HG02840 (cell line): ENCODE data around the gene NAV2.

Experiments
- ATAC-seq: cut with Tn5 transposase; IDR thresholded peaks from one replicate; pipeline ENCODE4 v1.9.1; 2021; ENCODE audit warnings: mild to moderate bottlenecking, moderate library complexity, moderate number of reproducible peaks; ENCODE audit not compliant: unreplicated experiment, low FRiP score

Gene NAV2

DNA sequence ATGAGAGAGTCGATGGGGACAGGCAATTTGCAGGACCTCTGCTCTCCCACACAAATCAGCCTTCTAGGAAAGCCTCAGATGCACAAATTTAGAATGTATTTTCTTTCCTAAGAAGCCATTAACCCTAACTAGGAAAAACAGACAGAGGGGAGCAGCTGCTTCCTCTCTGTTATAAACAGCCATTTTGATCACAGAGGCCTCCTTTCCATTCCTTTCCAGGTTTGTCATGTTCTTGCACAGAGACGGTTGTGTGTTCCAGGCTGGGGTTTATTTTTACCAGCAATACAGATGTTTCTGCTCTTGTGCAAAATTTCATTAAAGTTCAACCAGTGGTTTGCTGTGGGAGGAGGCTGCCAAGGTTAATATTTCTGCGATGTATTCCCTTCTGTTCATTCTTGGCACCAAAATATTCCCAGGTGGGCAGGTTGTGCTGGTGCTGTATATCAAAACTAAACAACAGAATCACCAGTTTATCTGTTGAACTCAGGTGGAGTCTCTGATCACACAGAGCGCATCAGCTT is 90.2 kb downstream of the NAV2 start:
- ATAC-seq: no peak

DNA sequence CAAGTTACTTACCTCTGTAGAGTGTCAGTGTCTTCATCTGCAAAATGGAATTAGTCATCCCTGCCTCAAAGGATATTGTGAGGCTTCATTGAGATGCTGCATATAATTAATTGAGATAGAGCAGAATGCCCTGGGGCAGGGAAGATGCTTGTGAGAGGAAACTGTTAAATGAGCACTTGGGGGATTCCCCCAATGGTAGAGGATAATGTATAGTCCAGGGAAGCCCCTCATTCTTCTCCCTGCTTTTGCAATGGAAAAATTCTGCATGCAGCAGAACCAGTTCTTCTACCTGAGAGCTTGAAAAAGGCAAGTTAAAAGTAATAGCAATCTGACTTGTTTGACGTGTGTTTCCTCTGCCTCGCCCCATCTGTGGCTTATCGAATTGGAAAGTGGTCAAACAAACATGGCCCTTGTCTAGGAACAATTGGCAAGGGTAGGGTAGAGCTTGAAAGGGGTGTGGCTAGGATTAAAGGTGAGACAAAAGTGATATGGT is 90.9 kb downstream of the NAV2 start:
- no peak for ATAC-seq

GRCh38 chr11:19805376-19805775 is 92.7 kb downstream of the NAV2 start:
- ATAC-seq: no peak

- ATAC-seq: no peak
Observed at GRCh38 chr11:19805827-19806226, 93.2 kb downstream of the NAV2 start.

DNA sequence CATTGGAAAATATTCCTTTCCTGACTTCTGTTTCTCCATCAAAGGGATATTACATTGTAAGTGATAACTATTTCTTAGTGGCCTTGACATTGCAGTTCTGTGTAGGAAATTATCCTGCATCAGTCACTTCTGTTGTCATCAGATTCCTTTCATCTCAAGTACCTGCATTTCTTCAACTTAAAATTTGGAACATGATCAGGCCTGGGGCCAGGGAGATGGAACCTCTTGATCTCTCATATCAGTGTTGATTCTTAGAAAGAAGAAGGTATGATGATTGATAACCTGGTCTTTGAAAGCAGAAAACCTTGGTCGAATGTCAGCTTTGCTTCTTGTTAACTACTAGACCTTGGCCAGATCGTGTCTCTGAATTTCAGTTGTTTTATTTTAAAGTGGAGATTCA is 93.6 kb downstream of the NAV2 start:
- ATAC-seq: no peak

DNA sequence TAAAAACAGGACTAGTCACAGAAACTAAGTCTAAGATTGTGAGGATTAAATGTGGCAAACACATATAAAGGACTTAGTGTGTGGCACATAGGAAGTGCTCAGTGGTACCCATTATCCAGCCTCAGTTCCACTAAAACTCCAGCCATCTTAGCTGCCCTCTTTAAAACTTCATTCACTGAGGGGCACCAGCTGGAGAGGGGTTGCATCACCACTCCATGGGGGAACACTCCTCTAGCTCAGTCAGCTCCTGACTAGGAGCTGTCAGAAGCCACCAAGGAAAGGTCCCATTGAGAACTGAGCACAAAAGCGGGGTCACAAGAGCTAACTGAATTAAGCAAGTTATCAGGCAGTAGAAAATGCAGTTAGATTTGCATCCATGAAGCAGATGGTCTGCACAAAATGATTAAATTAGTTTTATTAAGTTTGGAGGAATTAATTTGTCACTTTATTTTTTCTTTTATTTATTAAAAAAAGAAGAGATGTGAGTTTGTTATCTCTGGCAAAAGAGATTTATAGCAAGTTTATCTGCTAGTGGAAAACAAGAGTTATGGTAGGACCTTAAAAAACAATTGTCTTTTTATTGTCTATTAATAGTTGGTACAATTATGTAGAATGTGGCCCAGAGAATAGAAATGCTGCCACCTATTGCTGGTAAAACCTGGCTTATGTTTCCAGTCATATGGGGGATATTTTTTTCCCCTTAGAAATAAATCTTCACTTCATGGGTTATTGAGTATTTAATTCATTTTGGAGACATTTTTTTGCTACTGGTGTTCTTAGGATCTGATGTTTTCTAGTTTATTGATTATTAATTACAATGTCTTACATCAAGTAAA is 95.7 kb downstream of the NAV2 start:
- no peak for ATAC-seq

DNA sequence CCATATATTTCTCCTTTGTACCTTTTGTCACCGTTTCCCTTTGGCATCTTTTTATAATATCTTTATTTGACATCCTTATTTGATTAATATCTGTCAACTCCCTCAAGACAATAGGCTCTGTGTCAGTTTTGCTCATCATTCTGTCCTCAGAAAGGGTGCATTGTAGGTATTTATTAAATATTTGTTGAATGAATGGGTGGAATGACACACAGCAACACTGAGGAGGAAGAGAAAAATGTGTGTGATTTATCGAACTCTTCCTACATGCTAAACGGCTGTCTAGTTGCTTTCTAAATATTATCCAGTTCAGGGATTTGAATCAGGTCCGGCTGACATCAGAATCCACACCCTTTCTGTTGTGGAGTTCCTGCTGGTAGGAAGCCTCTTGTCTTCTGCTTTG is 98.2 kb downstream of the NAV2 start:
- no peak for ATAC-seq

DNA sequence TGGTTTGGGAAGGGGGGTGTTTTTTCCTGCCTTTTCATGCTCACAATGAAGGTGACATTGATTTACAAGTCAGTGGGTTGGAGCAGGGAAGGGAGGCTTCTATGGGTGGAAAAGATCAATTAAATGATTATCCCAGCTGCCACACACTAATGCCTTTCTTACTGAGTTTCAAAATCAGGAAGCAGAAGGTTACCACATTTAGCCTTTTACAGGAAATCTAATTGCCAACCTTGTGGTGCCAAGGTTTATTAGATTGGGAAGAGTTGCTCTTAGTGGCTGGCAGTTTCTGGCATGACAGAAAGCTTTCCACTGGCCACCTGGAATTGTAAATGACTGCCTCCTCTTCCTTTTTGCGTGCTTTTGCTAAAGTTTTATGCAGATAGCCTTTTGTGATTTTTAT is 98.7 kb downstream of the NAV2 start:
- no peak for ATAC-seq

DNA sequence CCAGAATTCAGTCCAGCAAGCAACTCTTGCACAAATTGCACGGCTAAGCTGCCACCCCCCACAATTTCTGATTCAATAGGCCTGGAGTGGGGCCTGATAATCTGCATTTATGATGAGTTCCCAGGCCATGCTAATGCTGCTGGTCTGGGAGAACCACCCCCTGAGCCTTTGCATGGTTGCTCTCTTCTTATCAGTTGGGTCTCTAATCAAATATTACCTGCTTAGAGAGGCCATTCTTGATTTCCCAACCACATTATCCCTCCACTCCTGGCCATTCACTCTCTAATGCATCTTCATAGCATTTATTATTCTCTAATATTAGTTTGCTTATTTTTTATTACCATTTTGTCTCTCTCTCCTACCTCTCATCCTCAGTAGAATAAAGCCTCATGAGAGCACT is 99.5 kb downstream of the NAV2 start:
- no peak for ATAC-seq

DNA sequence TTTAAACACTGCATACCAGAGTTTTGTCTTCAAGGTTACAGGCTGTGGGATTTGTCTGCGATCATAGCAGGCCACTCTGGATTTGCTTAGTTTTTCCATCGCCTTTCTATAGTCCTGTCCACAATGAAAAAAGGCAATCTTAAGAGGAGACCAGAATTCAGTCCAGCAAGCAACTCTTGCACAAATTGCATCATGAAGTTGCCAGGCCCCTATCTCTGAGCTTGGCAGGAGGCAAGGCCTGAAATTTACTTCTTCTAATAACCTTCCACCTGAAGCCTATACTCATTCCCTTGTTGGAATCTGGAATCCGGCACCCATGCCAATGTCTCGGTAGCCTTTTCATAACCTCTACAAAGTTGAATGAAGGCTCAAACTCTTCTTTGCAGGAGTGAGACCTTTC is 100.1 kb downstream of the NAV2 start:
- ATAC-seq: no peak

DNA sequence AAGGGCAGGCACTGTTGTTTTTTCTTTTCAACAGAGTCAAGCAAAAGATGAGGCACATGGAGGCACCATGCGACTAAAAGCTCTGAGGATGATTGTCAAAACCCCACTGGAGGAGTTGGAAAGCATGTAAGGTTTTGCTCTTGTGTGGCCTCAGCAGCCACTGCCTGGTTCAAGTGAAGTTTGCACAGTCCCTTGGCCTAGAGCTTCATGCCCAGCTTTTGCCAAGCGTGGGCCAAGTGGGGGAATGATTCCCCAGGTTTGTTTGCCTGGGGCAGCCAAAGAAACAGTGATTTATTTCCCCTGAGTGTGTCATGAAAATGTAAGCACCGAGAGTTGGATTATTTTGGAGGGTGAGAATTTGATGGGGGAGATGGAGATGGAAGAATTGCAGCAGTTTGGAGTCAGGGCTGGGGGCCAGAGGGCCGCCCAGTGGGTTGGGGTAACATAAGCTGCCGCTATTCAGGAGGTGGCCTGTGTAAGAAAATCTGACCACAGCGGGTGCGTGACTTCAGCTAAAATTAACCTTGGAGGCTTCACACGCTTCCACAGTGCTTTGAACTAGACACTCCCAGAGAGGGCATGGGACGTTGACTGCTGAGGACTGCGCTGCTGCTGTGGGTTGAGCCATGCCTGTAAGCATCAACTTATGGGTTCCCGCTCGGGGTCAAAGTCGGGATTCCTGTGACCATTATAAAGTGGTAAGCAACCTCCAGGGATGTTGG is 100.7 kb downstream of the NAV2 start:
- ATAC-seq: no peak

DNA sequence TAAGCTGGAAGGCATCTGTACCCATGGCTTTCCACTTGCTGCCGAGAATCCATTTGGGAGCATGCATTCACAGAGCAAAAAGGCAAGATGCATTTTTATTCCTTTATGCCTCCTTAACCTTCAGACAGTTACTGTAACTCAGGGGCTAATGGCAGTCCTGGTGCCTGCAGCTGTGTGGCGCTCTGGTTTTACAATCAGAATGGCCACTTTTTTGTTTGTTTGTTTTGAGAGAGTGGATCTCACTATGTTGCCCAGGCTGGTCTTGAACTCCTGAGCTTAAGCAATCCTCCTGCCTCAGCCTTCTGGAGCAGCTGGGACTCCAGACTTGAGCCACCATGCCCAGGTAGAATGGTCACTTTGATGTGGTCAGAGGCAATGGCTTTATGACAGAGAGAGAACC is 101.8 kb downstream of the NAV2 start:
- no peak for ATAC-seq

GRCh38 chr11:19816040-19816439 is 103.4 kb downstream of the NAV2 start:
- no peak for ATAC-seq

GRCh38 chr11:19816817-19817216 is 104.2 kb downstream of the NAV2 start:
- no peak for ATAC-seq

GRCh38 chr11:19817265-19817851 is 104.7 kb downstream of the NAV2 start:
- ATAC-seq: no peak

GRCh38 chr11:19817870-19818269 is 105.2 kb downstream of the NAV2 start:
- ATAC-seq: no peak

DNA sequence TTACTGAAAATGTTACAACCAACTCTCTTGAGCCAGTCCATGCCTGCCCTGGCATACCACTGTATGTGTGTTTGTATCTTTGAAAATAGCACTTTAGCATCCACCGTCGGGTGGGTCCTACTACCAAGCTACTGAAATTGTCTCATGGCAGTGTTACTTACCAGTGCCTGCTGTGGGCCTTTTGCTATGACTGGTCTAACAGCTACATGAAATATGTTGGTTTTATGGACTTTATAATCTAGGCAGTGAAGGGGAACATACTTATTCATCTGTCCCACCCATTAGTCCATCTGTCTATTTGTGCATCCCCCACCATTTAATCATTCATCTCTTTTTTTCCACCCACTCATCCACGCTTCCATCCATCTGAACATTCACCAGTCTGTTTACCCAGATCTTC is 106.0 kb downstream of the NAV2 start:
- ATAC-seq: no peak

DNA sequence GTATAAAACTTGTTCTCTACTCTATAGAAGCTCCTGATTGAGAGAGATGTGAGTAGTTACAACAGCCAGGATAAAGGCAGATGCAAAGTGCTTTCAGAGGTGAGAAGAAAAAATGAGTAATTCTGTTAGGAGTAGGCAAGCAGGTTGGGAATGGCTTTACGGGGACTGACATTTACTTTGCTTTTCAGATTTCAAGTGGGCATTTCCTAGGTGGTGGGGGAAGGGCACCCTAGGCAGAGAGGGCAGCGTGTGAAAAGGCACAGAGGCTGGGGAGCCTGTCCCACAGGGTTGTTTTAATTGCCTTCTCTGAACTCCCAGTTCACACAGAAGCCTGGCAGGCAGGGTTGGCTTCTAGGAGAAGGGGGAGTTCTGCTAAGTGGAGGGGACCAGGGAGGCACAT is 106.5 kb downstream of the NAV2 start:
- no peak for ATAC-seq

DNA sequence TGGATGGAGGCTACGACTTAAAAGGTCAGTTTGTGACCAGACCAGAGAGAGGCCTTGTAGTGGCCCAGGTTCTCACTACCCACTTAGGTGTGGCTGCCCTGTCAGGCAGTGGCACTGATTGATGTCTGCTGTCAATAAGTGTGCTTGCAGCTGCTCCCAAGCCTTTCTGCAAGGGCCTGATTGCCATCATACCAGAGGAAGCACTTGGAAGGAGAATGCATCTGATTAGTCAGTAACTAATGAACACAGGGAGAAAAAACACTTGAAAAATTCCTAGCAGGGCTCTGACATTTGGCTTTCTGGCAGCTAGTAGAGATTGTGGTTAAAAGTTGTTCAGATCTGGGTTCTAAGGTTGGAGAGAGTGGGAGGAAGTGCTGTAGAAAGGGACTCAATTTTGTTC is 107.5 kb downstream of the NAV2 start:
- no peak for ATAC-seq

DNA sequence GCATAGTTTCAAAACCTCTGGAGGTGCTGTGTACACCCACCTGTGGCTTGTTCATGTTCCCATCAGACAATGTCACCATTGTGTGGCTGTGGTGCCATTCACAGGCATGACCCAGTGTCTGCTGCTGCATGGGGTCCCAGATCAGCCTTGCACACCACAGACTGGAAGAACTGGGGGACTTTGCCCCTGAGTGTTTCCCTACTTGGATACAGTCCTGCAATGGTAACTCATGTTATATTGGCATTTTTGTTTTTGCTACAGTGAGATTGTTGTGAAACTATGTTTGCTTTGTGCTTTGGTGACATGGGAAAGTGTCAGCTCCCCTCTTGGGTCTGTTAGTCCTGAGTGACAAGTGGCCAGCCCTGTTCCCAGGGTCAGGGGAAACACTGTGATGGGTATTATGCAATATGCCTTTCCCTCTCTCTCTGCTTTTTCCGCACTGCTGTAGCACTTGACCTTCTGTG is 108.8 kb downstream of the NAV2 start:
- no peak for ATAC-seq

GRCh38 chr11:19821993-19822392 is 109.4 kb downstream of the NAV2 start:
- no peak for ATAC-seq
